Amniotic stem cell (primary cell): ENCODE data around the gene TTBK2.

Source experiments
- DNase-seq: peaks from one replicate; lab custom pipeline; 2025; lab: John Stamatoyannopoulos, UW

TTBK2 gene

DNA sequence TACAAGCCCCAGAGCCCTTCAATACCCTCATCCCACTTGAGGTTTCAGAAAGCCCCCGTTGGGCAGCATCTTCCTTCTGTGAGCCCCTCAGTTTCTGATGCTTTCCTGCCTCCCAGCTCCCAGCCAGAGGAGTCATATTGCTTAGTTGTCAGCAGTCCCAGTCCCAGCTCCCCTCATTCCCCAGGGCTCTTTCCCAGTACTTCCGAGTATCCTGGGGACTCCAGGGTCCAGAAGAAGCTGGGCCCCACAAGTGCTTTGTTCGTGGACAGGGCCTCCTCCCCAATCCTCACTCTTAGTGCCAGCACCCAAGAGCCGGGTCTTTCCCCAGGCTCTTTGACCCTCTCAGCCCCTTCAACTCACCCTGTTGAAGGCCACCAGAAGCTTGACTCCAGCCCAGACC, 227.6 kb downstream of the TTBK2 start:
- DNase-seq: no peak

GRCh38 chr15:42692536-42692935, 228.0 kb downstream of the TTBK2 start:
- DNase-seq: no peak

DNA sequence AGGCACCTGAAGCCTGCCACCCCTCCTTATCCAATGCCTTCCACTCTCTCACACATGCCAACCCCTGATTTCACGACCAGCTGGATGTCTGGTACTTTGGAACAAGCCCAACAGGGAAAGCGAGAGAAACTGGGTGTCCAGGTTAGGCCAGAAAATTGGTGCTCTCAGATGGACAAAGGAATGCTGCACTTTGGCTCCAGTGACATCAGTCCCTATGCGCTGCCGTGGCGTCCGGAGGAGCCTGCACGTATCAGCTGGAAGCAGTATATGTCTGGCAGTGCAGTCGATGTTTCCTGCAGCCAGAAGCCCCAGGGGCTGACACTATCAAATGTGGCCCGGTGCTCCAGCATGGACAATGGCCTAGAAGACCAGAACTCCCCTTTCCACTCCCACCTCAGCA, 228.8 kb downstream of the TTBK2 start:
- no peak for DNase-seq

GRCh38 chr15:42691308-42691707, 229.3 kb downstream of the TTBK2 start:
- no peak for DNase-seq
